ENCODE results near the gene DDAH1. TPM values are rescaled to one million over a fixed set of nuclear protein-coding genes. Genes with fewer than 3 reads are reported as not detected.
A peak's percentile ranks its signal among the peaks of the same experiment; 100 is the strongest.

Gene DDAH1
- total and polyA plus RNA-seq, 2 donors (not counting 3 experiments of a cell fraction or from before 2014, with no cell fraction given), result 44.0 to 75.2 TPM

DNA sequence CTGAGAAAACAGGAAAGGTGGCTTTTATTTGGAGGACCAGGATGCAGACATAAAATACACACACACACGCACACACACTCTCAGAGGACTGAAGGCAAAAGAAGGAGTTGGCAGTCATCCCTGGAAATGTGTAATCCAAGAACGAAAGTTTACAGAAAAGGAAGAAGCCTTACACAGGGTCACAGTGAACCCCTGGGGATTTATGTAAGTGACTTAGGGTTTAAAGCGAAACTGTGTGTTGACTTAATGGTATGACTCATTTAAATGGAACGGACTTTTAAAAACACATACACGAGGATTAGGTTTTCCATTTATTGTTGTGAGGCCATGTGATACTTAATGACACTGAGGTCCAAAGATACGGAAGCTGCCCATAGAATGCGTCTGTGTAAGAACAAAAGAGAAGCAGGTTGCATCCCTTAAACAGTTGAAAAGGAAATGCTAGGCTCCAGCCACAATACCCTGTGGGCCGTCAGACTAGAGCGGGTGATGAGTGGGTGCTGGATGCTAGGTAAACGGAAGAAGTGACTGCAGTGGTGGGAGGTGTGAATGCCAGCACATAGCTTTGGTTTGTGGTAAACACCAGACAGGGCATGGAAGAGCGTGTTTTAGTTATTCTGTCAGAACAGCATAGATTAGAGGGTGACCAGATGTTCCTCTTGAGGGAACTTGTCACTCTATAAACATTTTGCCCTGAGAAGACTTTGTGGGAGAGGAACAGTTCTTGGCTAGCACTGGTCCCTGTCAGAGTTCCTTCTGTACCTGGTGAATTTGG lies 166.9 kb downstream of the DDAH1 start:
- no TSS peak for BruUV-seq (replicated peaks)
- no peak overlapping the region for H2AFZ ChIP-seq (ENCODE audit: low read depth, low read length)
- DNase-seq (ENCODE audit: low read depth, low spot score) (peak; percentile 100), FAIRE-seq (peak; percentile 99)
- intact Hi-C loops (cut with micrococcal nuclease), result loop anchor here (1.0 to 5.0 kb wide), 8 partner anchors 16 to 409 kb away; partner anchors contain the start of genes BCL10, C1orf52 and ZNHIT6
- peak overlapping the region; percentile 95 for H3K27ac ChIP-seq (ENCODE audit: insufficient read depth, low read depth, low read length)
- H3K27me3 ChIP-seq (ENCODE audit: control insufficient read depth in 2 of 2, insufficient read depth in 2 of 2, low read length in 2 of 2), result no peaks in the 10 kb centered on the region
- peak; percentile 66 for TF ChIP-seq MYC (IDR thresholded peaks at IDR 0.05; ENCODE audit: low read depth, low read length)
- peak; percentile 91 for TF ChIP-seq FOS (IDR thresholded peaks at IDR 0.05; ENCODE audit: borderline replicate concordance, insufficient read depth, low read length)
- peak; percentile 98 for TF ChIP-seq JUN (IDR thresholded peaks at IDR 0.05; ENCODE audit: borderline replicate concordance, insufficient read depth, insufficient read length, low read depth)
- TF ChIP-seq EZH2 (IDR thresholded peaks at IDR 0.05; ENCODE audit: borderline replicate concordance, low read depth, low read length, severe bottlenecking), result no peak
- TF ChIP-seq GATA2 (IDR thresholded peaks at IDR 0.05; ENCODE audit: insufficient read depth, insufficient read length, low read depth, low read length), result peak; percentile 45
- TF ChIP-seq, protein P1, sequence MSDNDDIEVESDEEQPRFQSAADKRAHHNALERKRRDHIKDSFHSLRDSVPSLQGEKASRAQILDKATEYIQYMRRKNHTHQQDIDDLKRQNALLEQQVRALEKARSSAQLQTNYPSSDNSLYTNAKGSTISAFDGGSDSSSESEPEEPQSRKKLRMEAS (IDR thresholded peaks at IDR 0.05; ENCODE audit: insufficient read depth, insufficient read length), result peak; percentile 86
- TF ChIP-seq POLR2A (IDR thresholded peaks at IDR 0.05; ENCODE audit: low read depth, low read length), result peak; percentile 55
- TF ChIP-seq POLR2AphosphoS5 (IDR thresholded peaks at IDR 0.05; ENCODE audit: insufficient read depth, low read depth, low read length), result peak; percentile 77
- TF ChIP-seq, protein P2, sequence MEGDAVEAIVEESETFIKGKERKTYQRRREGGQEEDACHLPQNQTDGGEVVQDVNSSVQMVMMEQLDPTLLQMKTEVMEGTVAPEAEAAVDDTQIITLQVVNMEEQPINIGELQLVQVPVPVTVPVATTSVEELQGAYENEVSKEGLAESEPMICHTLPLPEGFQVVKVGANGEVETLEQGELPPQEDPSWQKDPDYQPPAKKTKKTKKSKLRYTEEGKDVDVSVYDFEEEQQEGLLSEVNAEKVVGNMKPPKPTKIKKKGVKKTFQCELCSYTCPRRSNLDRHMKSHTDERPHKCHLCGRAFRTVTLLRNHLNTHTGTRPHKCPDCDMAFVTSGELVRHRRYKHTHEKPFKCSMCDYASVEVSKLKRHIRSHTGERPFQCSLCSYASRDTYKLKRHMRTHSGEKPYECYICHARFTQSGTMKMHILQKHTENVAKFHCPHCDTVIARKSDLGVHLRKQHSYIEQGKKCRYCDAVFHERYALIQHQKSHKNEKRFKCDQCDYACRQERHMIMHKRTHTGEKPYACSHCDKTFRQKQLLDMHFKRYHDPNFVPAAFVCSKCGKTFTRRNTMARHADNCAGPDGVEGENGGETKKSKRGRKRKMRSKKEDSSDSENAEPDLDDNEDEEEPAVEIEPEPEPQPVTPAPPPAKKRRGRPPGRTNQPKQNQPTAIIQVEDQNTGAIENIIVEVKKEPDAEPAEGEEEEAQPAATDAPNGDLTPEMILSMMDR (IDR thresholded peaks at IDR 0.05; ENCODE audit: extremely low read depth in 1 of 2, insufficient read depth in 1 of 2, low read depth in 1 of 2, low read length in 2 of 2), result no peak
- dilution Hi-C loops (cut with MboI; ENCODE audit: extremely low pct_ligation_motif_present, low sequenced_read_pairs), result no loop called here
- H3K4me3 ChIP-seq (replicated peaks in 1 of 3; ENCODE audit: insufficient read depth in 1 of 3, low read depth in 1 of 3, low read length in 3 of 3), result no peak overlapping the region
- CTCF ChIA-PET, result interaction anchor here (0.9 to 5.1 kb wide), 13 partner anchors 10 to 395 kb away, joined by 3 to 39 read pairs (median 5); partner anchors contain the start of genes BCL10 and C1orf52
- peak overlapping the region; percentile 64 for H3K9ac ChIP-seq (replicated peaks; ENCODE audit: extremely low read depth, insufficient read depth, low read length)
- H3K36me3 ChIP-seq (ENCODE audit: control insufficient read depth in 2 of 2, extremely low read depth in 1 of 2, insufficient read depth in 2 of 2, low read length in 2 of 2), result no peaks in the 10 kb centered on the region
- peak overlapping the region; percentile 2 for H3K4me2 ChIP-seq (ENCODE audit: insufficient read depth, low read length)
- H3K9me1 ChIP-seq (replicated peaks; ENCODE audit: control insufficient read depth, extremely low read depth, insufficient read depth, low read length), result no peaks in the 10 kb centered on the region
- H3K4me1 ChIP-seq (ENCODE audit: control insufficient read depth, extremely low read depth, insufficient read depth, low read length), result peaks cover 43% of the 10 kb centered on the region
- H3K9me3 ChIP-seq (replicated peaks; ENCODE audit: control insufficient read depth, insufficient read depth, low read length), result no peaks in the 10 kb centered on the region
- H3K79me2 ChIP-seq (ENCODE audit: control insufficient read depth, insufficient read depth, low read length), result no peaks in the 10 kb centered on the region
- no peaks in the 10 kb centered on the region for H4K20me1 ChIP-seq (replicated peaks; ENCODE audit: control insufficient read depth, extremely low read depth, insufficient read depth, low read length)
- POLR2A ChIA-PET, result interaction anchor here (0.7 to 3.7 kb wide), 7 partner anchors 17 to 287 kb away, joined by 3 to 21 read pairs (median 6); partner anchors contain the start of genes BCL10 and CCN1
